Measurements from ENCODE around the gene PSD2.

The PSD2 gene

DNA sequence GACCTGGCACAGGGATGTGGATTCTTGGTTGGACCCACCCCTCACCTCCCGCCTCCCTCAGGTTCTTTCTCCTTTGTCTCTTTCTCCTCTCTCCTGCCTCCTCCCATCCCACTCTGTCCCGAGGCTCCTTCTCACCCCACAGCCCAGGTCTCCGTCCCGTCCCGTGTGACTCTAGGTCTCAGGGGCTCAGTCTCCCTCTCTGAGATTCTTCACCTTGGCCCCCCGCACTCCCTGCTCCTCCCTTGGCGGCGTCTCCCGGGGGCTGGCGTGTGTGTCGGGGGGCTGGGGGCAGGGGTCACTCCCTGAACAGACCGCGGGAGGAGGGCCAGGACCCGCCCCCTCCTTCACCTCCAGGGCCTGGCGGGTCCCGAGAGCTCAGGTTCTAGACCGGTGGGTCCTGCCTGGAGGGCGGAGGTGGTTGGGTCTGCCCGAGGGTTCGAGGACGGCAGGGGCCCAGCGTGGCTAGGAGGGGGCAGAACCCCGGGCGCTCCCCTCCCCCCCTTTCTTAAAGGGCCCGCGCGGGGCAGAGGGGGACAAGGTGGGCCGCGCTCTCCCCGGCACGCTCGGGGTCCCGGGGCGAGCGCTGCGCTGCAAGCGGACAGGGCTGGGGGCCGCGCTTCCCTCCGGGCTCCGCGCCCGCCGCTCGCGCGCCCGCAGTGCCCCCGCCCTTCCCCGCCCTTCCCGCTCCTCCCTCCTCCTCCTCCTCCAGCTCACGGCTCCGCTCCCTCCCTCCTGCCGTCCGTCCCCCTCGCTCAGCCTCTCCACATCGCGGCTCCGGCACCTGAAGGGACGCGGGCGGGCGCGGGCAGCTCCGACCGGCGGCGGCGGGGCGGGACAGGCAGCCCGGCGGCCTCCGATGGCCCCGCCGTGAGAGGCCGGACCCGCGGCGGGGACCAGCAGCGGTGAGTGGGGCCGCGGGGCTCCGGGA, at the start of gene PSD2:
Gene PSD2 (plus strand): TSS at position 735 of the 928 bp plus-strand sequence. CDS start 13,633 bp downstream, outside the sequence.
- Histone ChIP-seq H3K9ac (no peak within 1 kb of the TSS), H3K9me3 (ENCODE audit: control insufficient read depth, low read length) (no peaks in the 10 kb centered on the region), H3K4me3 (ENCODE audit: low read depth, low read length) (no peak within 1 kb of the TSS), H3K36me3 (ENCODE audit: control insufficient read depth, insufficient read depth, low read length) (no peaks in the 10 kb centered on the region), H3K27ac (no peak within 1 kb of the TSS), H3K4me1 (peaks cover 3% of the 10 kb centered on the region), H3K4me2 (ENCODE audit: low read length) (peak within 1 kb of the TSS; percentile 28), H3K27me3 (ENCODE audit: control insufficient read depth, insufficient read depth, low read length) (no peaks in the 10 kb centered on the region), H3K79me2 (no peaks in the 10 kb centered on the region), H2AFZ (peak within 1 kb of the TSS; percentile 72)
- TF ChIP-seq CTCF (IDR thresholded peaks at IDR 0.05), result no peak

DNA sequence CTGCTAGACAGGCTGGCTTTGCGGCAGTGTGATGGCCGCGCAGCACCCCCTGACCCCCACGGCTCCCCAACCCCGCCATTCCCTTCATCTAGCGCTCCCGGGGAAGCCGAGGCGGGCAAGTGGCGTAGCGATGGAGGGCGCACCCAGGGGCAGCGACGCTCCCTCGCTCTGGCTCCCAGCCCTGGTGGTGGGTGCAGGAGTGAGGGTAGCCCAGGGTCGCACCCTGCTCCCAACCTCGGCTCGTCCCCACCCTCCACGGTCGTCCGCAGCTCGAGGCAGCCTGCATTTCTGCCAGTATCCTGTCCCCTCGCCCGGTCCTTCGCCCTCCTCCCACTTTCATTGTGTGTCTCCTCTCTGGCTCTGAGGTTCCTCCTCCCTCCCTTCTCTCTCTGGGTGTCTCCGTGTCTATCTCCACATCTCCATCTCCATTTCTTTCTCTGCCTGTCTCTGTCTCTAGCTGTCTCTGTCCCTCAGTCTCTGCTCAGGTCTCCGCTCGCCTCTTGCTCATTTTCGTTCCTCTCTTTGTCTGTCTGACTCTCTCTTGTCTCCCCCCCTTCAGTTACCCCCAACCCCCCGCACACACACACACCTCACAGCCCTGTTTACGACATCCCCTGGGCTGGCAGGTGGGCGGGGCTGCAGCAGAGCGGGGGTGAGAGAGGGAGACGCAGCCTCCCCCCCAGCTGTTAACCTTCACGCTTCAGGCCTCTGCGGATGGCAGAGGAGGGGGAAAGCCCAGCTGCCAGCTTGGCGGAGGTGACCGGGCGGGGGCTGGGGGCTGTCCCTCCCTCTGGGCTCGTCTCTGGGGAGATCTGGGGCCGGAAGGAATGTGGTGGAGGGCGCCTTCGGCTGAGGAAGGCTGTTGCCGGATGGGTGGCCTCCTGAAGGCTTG, 48.7 kb upstream of the PSD2 start:
- Histone ChIP-seq H3K79me2 (no peaks in the 10 kb centered on the region), H3K36me3 (ENCODE audit: control insufficient read depth, insufficient read depth, low read length) (no peaks in the 10 kb centered on the region), H3K27ac (no peak overlapping the region), H3K4me1 (peaks cover 15% of the 10 kb centered on the region), H2AFZ (peak overlapping the region; percentile 73), H3K4me2 (ENCODE audit: low read length) (peak overlapping the region; percentile 80), H3K9me3 (ENCODE audit: control insufficient read depth, low read length) (no peaks in the 10 kb centered on the region), H3K4me3 (ENCODE audit: low read depth, low read length) (peak overlapping the region; percentile 52), H3K9ac (no peak overlapping the region), H3K27me3 (ENCODE audit: control insufficient read depth, insufficient read depth, low read length) (no peaks in the 10 kb centered on the region)
- no peak for TF ChIP-seq CTCF (IDR thresholded peaks at IDR 0.05)

- no peaks in the 10 kb centered on the region for H3K9me3 ChIP-seq (ENCODE audit: control insufficient read depth, low read length)
- peak overlapping the region; percentile 52 for H3K4me3 ChIP-seq (ENCODE audit: low read depth, low read length)
- H3K27ac ChIP-seq, result no peak overlapping the region
- peak overlapping the region; percentile 80 for H3K4me2 ChIP-seq (ENCODE audit: low read length)
- H3K79me2 ChIP-seq, result no peaks in the 10 kb centered on the region
- no peaks in the 10 kb centered on the region for H3K27me3 ChIP-seq (ENCODE audit: control insufficient read depth, insufficient read depth, low read length)
- TF ChIP-seq CTCF (IDR thresholded peaks at IDR 0.05), result no peak
- H3K4me1 ChIP-seq, result peaks cover 15% of the 10 kb centered on the region
- peak overlapping the region; percentile 73 for H2AFZ ChIP-seq
- H3K9ac ChIP-seq, result no peak overlapping the region
- H3K36me3 ChIP-seq (ENCODE audit: control insufficient read depth, insufficient read depth, low read length), result no peaks in the 10 kb centered on the region
These were observed 47.8 kb upstream of the PSD2 start for GRCh38 chr5:139747583-139748504.

GRCh38 chr5:139748505-139748826, 47.1 kb upstream of the PSD2 start:
- no peaks in the 10 kb centered on the region for H3K79me2 ChIP-seq
- H3K9ac ChIP-seq, result no peak overlapping the region
- H3K4me2 ChIP-seq (ENCODE audit: low read length), result no peak overlapping the region

More at GRCh38 chr5:139748505-139748826, 47.1 kb upstream of the PSD2 start:
- Histone ChIP-seq H3K4me3 (ENCODE audit: low read depth, low read length) (no peak overlapping the region), H3K27ac (no peak overlapping the region), H3K9me3 (ENCODE audit: control insufficient read depth, low read length) (no peaks in the 10 kb centered on the region), H3K36me3 (ENCODE audit: control insufficient read depth, insufficient read depth, low read length) (no peaks in the 10 kb centered on the region), H3K4me1 (peaks cover 15% of the 10 kb centered on the region), H3K27me3 (ENCODE audit: control insufficient read depth, insufficient read depth, low read length) (no peaks in the 10 kb centered on the region), H2AFZ (no peak overlapping the region)
- no peak for TF ChIP-seq CTCF (IDR thresholded peaks at IDR 0.05)

Data from parathyroid adenoma (tissue), 2 donors.